ENCODE measurements around the gene ERLIN1.
A peak's percentile ranks its signal among the peaks of the same experiment; 100 is the strongest.

ERLIN1 gene

DNA sequence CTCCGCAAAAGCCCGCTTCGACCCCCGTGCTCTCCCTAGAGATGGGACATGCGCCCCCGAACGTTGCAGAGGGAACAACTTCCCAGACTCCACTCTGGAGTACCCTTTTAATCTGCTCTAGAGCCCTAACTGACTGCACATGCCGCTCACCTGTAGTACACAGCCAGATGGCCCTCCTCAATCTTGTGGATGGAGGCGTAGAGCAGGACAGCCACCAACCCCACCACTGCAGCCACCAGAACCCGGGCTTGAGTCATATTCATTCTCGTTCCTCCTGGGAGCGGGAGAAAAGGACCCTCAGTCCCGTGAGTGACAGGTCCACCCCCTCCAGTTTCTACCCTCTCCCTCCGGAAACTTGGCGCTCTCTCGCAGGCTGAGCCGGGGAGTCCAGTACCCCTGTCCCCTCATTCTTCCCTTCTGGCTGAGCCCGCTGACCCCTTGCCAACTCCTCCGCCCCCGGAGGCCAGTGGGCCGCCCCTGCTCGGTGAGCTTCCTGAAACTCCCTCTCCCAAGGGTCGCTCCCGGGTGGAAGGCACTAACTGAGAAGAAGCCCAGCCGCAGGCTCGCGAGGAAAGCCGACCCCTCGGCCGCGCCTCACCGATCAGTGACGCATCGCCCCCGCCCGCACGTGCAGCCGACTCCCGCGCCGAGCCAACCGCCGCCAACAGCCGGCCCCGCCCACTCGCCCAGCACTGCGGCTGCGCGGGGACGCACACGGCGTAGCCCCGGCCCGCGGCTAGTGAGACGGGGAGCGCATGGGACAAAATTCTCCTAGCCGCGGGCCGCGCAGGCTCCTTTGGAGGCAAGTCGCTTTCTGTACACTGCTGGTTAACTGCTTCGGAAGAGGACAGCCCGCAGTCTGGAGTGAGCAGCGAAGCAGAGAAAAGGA is at the start of gene ERLIN1:
TSS of gene ERLIN1 (minus strand) at position 666 of the 889 bp plus-strand sequence. CDS start at position 263, 403 bp downstream.
- peak; percentile 96 for DNase-seq

DNA sequence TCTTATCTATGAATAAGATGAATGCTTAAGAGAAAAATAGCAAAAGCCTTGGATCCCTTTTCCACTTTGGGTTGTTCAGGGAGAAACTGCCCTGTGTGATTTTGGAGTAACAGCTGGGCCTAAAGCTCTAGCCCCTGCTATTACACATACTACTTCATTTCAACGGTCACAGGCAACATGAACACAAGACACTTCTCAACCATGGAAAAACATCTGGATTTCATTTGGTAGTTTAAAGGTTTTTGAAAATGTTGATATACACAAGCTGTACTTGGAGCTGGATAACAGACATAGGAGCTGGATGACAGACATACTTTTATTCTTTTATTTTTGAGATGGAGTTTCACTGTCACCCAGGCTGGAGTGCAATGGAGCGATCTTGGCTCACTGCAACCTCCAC is 46.3 kb upstream of the ERLIN1 start:
- no peak for DNase-seq

DNA sequence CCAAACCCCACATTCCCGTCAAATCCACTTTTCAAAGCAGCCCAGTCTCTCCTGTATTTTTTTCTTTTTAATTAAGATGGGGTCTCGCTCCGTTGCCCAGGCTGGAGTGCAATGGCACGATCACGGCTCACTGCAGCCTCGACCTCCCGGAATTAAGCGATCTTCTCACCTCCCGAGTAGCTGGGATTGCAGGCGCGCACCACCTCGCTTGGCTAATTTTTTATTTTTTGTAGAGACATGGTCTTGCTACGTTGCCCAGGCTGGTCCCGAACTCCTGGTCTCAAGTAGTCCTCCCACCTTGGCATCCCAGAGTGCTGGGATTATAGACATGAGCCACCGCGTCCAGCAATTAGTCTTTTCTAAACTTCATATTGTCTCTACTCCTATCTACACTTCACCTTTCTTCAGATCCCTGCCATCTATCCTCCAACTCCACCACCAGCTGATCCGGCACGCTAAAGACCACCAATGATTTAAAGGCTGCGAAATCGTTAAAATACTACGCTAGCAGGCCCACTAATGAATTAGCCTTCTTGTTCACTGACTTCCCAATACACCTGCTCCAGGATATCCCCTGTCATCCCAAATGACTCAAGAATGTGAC is 44.1 kb upstream of the ERLIN1 start:
- no peak for DNase-seq

DNA sequence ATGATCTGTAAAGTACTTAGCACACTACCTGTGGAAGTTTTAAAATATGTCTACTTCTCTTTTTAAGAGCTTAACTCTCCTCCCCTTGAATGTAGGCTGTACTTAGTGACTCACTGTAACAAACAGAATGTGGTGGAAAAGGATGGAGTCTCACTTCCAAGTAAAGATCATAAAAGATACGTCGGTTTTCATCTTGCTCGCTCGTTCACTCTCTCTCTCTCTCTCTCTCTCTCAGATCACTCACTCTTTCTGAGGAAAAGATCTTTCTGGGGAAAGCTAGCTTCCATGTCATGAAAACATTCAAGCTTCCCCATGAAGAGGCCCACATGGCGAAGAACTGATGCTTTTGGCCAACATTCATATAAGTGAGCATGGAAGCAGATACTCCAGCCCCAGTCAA is 38.0 kb upstream of the ERLIN1 start:
- DNase-seq: no peak

DNA sequence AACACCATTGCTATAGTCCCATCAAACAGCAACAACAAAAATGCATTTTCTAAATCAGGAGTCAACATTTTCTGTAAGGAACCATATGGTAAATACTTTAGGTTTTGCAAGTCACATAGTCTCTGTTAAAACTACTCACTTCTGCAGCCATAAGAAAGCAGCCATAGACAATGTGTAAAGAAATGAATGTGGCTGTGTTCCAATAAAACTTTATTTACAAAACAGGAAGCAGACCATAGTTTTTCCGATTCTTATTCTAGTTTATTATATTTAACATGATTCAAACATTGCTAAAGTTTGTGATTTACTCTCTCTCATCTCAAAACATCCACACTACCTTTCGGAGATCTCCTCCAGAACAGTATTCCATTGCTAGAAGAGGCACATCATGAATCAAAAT is 36.7 kb upstream of the ERLIN1 start:
- DNase-seq: no peak

DNA sequence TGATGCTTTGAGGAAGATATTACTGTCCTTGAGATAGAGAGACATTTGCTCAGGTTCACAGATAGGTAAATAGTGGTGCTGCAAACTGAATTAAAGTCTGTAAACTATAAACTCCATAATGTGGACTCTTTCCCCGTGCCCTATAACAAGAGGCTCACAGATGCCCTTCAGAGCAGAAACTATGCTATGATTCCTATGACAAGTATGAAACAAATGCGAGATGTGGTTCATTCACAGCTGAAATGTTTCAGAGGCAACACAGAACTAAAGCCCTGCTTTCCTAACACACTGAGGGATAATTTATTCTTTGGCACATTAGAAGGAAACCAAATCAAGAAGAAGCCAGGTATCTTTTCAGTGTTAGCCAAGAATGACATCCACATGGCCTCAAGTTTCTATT is 30.2 kb upstream of the ERLIN1 start:
- DNase-seq: no peak

DNA sequence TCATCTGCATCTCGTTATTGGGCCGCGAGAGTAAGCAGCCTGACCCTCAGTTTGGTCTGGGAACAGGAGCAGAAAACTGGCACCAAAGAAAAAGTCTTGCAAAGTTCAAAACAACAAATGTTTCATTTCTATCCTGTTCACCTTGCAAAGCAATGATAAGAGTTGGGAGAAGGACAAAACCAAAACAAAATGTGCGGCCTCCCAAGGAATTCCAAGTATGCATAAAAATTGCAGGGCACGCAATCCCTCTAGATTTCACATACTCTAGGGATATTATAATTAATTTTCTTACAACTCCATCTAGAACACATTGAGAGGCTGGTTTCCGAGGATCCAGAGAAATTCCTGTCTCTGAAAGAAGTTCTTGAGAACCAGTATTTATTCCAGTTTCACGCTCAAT is 23.5 kb upstream of the ERLIN1 start:
- DNase-seq: no peak

DNA sequence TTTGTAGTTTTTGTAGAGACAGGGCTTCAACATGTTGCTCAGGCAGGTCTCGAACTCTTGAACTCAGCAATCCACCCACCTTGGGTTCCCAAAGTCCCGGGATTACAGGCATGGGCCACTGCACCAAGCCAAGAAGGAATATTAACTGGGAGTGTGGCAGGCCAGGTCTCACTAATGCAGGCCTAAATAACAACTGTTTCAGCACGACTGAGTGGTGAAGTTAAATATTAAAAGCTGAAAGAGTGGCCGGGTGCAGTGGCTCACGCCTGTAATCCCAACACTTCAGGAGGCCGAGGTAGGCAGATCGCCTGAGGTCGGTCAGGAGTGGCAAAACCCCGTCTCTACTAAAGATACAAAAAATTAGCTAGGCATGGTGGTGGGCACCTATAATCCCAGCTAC is 22.4 kb upstream of the ERLIN1 start:
- DNase-seq: no peak

DNA sequence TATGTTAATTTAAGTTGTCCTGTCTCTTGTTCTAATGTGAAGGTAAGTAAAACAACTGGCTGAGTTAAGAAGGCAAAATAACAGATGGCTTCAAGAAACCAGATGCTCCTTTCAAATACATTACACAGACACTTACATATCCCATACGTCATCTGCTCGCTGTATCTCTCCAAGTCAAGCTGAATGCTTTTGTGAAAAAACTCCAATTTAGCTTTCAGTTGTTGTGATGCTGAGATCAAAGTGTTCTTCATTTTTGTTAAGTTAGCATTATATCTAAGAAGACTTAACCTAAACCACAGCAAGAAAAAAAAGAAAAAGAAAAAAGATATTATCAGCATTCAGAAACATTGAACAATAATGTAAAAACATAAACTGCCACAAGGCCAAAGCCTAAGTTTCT is 18.5 kb upstream of the ERLIN1 start:
- DNase-seq: no peak

DNA sequence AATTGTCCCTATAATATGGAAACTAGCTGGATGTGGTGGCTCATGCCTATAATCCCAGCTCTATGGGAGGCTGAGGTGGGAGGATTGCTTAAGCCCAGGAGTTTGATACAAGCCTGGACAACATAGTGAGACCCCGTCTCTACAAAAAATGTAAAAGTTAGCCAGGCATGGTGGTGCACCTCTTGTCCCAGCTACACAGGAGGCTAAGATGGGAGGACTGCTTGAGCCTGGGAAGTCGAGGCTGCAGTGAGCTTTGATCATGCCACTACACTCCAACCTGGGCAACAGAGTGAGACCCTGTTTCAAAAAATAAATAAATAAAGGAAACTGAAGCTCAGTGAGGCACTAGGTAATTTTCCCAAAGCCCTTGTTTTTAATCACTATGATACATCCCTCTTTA is 15.7 kb upstream of the ERLIN1 start:
- DNase-seq: no peak

DNA sequence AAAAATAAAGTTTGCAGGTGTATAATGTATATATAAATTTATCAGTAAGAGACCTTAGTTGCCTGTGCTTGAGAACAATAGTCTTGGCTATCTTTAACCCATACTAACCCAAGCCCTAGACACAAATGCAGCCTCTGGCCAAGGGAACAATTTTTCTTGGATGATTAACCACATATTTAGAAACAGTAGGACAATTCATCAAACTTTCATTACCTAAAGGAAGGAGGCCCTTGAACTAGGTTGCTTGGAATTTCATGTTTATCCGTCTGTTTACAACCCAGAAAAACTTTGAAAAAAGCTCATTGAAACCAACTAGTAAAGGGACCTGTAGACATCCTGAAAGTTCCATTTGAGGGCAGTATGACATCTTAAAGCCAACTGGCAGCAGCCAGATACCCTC is 8.9 kb upstream of the ERLIN1 start:
- no peak for DNase-seq

DNA sequence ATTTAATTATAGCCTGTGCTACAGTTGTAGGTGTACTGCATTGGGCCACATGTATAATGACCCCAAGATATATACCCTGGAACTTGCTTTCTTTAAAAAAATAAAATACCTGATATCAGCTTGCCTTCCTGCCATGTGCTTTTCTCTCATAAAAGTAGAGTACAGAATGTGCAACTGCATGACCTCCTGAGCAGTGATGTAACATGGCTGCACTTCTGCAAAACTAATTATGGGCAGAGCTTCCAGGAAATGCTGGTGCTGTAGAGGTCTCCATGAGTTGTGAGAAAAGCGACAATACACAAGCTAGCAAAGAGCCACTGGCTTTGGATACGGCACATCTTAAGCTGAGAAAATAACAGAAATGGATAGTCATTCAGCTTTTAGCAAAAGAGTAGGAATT is 6.5 kb upstream of the ERLIN1 start:
- DNase-seq: peak; percentile 50

DNA sequence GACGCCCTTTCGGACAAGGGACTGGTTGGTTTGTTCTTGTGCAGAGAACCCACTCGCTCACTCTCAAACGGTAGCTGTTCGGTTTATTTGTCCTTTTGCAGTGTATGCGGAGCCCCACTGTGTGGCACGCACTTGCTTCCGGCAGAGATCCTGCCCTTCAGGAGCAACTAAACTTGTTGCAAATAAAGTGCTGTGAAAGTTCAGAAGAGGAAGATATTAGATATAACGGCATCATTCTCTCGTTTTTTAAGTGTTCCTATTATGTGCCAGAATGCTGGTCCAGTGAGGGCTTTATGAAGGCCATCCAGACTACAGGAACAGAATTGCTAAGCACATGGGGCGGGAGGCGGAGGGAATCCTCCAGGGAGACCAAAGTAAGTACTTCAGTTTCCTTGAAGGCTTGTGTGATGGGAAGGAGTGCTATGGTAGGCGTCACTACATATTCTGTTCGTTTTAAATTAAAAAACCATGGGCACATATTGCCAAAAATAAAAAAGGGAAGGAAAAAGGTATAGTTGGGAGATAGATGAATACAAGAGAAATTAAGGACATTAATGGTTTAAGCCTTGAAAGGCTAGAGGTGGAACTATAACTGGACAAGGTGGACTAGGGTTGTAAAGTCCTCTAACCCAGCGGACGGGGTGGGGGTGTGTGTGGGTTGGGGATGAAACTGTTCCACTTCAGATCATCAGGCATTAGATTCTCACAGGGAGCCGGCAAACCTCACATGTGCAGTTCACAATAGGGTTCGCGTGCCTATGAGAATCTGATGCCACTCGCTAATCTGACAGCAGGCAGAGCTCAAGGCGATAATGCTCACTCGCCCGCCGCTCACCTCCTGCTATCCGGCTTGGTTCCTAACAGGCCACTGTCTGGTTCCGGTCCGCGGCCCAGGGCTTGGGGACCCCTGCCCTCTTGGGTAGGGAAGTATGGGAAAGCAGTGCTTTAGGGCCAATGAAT is 704 bp upstream of the ERLIN1 start:
- DNase-seq: peak; percentile 69

DNA sequence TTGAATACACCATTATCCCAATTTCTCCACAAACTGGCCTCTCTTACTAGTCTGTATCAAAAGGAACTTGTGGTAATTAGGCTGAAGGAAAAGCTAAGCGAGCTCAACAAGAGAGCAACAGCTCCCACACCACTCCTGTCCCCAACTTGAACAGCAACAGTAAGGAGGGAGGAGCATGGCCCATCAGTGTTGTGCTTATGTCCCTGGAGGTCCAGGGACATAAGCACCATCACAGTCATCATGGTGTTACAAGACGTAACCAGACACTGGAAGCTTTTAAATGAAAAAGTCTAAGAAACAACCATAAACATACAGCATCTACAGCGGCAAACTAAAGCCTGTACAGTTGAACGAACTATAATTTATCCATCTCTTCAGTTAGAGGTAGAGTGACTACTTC is 989 bp downstream of the ERLIN1 start:
- DNase-seq: peak; percentile 77

DNA sequence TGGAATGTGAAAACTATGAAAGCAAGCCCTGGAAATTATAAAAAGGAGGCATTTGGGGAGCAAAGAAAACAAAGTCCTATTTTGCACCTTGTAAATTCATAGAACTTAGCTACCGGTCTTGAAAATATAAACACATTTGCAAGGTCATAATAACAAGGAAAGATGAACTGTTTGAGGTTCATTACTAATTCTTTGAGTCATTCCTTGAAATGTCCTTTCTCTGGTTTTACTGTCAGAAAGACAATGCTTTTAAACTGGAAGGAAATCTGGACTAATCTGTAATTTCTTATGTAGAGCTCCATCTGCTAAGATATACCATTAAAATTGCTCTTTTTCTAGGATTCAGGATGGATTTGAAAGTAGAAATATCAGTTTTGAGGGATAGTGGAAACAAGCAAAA is 1.4 kb downstream of the ERLIN1 start:
- DNase-seq: no peak

DNA sequence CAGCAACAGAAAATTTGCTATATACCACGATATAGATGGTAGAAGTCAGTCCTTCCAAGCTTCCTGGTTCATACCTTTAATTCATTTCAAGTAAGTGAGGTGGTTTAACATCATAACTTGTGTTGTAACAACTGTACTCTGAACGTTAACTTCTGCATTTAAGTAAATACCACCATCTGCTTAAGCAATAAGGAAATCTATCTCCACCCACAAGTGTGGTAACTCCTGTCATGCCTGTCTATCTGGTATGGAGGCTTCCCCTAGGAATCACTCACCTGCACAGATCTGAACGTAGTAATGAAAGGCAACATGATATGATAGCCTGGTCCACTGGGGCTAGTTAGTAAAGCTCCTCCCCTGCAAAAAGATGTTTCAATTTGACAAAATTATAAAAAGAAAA is 2.3 kb downstream of the ERLIN1 start:
- peak; percentile 81 for DNase-seq

DNA sequence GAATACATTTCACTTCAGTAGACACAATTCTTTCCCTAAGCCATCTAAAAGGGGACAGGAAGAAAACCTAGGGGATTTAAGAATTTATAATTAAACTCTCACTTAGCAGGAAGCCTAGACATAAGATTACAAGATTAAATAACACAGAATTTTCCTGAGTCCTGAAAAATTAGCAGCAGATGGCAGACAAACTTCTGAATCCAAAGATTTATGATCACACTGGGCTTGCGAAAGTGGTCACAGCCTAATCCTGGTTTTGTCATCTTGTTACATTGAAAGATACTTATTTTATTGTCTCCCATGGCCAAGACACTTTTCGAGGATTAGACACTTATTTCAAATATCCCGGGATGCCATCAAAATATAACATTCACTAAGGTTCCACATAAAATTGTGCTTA is 2.9 kb downstream of the ERLIN1 start:
- no peak for DNase-seq

DNA sequence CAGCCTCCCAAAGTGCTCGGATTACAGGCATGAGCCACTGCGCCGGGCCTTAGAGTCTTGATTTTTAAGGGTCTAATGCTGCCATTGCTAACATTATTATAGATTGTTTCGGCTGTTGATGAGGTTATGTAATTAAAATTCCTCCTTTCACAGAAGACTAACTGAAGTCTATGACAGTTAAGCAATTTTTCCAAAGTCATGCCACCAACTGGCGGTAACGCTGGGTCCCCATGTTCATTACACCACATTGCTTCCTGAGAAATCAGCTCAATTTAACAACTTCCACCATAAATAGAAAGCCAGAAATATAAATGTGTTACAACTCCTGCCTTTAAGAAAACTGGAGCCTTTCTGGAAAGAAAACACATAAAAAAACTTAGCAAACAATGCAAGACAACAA is 3.5 kb downstream of the ERLIN1 start:
- peak; percentile 68 for DNase-seq

DNA sequence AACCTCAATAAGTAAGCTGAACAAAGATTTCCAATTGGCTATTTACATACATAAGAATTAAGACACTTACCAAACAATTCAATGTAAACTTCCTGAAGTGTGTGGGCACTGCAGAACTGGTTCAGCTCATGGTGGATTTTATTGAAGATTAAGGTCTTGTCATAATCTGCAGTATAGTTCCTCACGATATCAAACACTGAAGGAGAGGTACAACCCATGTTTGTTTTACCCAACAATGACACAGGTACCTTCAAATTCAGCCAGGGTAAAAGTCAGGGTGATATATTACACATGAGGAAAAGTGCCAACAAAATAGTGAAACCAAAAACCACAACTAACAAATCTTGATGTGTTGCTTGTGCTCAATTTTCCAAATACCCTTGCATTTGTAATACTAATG is 10.0 kb downstream of the ERLIN1 start:
- DNase-seq: no peak

DNA sequence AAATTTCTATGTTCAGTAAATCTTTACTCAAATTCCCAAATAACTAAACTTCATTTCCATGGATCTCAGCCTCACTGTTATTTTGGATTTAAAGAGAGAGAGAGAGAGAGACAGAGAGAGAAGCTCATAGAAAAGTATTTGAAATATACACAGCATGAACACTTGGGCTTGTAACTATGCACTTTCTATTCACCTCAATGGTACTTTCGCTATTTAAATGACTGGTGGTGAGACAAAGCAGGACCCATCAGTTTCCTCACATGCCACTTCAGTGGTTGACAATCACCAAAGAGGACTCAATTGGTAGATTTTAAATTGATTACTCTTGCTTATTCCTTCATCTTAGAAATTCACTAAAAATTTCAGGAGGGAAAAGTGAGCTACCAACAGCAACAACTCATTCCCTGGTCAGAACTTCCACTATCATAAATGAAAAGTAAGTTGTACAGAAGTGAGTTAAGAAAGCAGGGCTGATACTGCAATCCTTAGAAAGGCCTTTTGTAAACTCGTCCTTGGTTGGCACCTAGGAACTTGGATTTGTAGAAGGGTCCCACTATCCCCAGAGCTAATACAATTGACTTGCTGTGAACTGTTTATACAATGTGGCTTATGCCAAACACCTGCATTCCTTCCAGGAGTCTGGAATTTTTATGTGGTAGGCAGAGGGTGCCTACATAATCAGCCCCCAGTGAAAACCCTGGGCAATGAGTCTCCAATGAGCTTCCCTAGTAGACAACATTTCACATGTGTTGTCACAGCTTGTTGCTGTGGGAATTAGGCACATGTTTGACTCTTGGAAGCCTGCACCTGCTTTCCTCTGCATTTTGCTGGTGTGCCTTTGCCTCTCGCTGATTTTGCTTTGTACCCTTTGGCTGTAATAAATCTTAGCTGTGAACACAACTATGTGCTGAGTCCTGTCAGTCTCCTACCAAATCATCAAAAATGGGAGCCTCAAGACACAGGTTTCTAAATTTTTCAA is 10.8 kb downstream of the ERLIN1 start:
- no peak for DNase-seq

DNA sequence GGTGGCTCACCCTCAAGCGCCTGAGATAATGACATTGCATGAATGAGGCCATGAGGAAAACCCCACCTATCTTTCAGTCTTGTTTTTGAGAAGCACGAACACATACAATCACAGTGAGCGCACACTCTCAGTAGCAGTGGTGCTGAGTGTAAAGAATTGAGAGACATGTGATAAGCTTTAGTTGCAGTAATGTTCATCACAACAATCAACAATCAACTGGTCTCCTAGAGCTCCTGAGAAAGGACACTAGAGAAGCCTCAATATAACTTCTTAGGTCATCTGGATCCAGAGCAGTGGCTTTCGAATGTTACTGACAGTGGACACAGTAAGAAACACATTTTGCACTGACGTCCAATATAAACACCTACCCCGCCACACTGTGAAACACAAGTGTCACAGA is 12.8 kb downstream of the ERLIN1 start:
- no peak for DNase-seq

DNA sequence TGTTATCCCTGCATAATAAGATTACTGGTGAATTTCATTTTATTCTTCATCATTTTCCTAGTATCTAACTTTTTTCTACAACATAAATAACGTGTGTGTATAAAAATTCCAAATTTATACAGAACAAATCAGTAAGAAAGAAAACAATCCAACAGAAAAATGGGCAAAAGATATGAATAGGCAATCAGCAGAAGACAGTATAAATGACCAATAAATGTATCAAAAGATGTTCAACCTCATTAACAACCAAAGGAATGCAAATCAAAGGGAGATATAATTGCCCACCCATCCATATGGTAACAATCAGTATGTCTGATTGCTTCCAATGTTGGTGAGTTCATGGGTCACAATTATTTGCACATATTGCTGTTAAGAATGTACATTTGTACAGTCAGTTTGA is 13.5 kb downstream of the ERLIN1 start:
- DNase-seq: no peak
